Raji (cell line): Measurements from ENCODE around the gene VTA1.

Experiments
- POLR2A ChIP-seq: IDR thresholded peaks from 2 replicates; pipeline ENCODE4 v1.6.1; 2011; ENCODE audit warnings: low read depth, low read length, control low read depth; ENCODE audit not compliant: insufficient read depth

The VTA1 gene

GRCh38 chr6:142146828-142147662, at the start of gene VTA1, which contains the start of gene NMBR:
Gene VTA1 (plus strand): TSS chr6:142147263. CDS start chr6:142147288, 25 bp downstream.
Gene NMBR (minus strand): TSS chr6:142147122. CDS start chr6:142088658, 58,464 bp downstream.
- TF ChIP-seq POLR2A = peak; percentile 94

- no peak for TF ChIP-seq POLR2A
Measured at GRCh38 chr6:142112451-142113061, 34.5 kb upstream of the VTA1 start.

- TF ChIP-seq POLR2A = no peak
Measured at GRCh38 chr6:142117366-142117765, 29.7 kb upstream of the VTA1 start.

- TF ChIP-seq POLR2A = no peak
Measured at GRCh38 chr6:142118328-142118727, 28.7 kb upstream of the VTA1 start.

- no peak for TF ChIP-seq POLR2A
Measured at GRCh38 chr6:142118925-142119324, 28.1 kb upstream of the VTA1 start.

- TF ChIP-seq POLR2A = no peak
Measured at GRCh38 chr6:142121342-142121741, 25.7 kb upstream of the VTA1 start.

- TF ChIP-seq POLR2A = no peak
Measured at GRCh38 chr6:142130814-142131213, 16.2 kb upstream of the VTA1 start.

GRCh38 chr6:142132625-142133024, 14.4 kb upstream of the VTA1 start, which contains the start of gene GJE1:
Gene GJE1 (plus strand): TSS chr6:142132925. CDS start chr6:142133159, 234 bp downstream.
- no peak for TF ChIP-seq POLR2A

GRCh38 chr6:142138876-142139275, 8.2 kb upstream of the VTA1 start:
- no peak for TF ChIP-seq POLR2A

GRCh38 chr6:142152746-142153145, 5.7 kb downstream of the VTA1 start:
- no peak for TF ChIP-seq POLR2A

GRCh38 chr6:142153196-142153595, 6.1 kb downstream of the VTA1 start:
- no peak for TF ChIP-seq POLR2A

GRCh38 chr6:142154336-142154735, 7.3 kb downstream of the VTA1 start:
- no peak for TF ChIP-seq POLR2A

- no peak for TF ChIP-seq POLR2A
Measured at GRCh38 chr6:142155091-142155490, 8.0 kb downstream of the VTA1 start.

- no peak for TF ChIP-seq POLR2A
Measured at GRCh38 chr6:142155895-142156757, 9.1 kb downstream of the VTA1 start.

GRCh38 chr6:142162780-142163179, 15.7 kb downstream of the VTA1 start:
- TF ChIP-seq POLR2A = no peak
